Adrenal gland (tissue), 12 donors: ENCODE data around the gene AFF1. TPM values are rescaled to one million over a fixed set of nuclear protein-coding genes. Genes with fewer than 3 reads are reported as not detected.

Experiments used
- DNase-seq, 7 donors: peaks; one replicate each; pipeline ENCODE4 v3.0.0-alpha.2; 2019 to 2020
- H3K27ac ChIP-seq, 5 donors: fragments of 200-600 bp; sonication (generic) in 4 of 5; 1 replicate in 3 of 5; 2 replicates in 2 of 5; pipeline versions ENCODE4 v1.5.1 to v1.8.0; 2016 to 2020; ENCODE audit warnings: mild to moderate bottlenecking in 1 of 5
- H3K27me3 ChIP-seq: fragments of 200-600 bp; 2 replicates; pipeline ENCODE4 v1.8.0; 2021
- H3K36me3 ChIP-seq, 2 donors: fragments of 200-600 bp; replicated peaks in 1 of 2; 1 replicate in 1 of 2; 2 replicates in 1 of 2; pipeline versions ENCODE4 v1.5.1 to v1.8.0; 2018 to 2022
- H3K4me1 ChIP-seq, 2 donors: fragments of 200-600 bp; replicated peaks in 1 of 2; 1 replicate in 1 of 2; 2 replicates in 1 of 2; pipeline versions ENCODE4 v1.5.1 to v1.8.0; 2018 to 2021
- H3K4me3 ChIP-seq, 4 donors: fragments of 200-600 bp; sonication (generic) in 3 of 4; one replicate each; pipeline ENCODE4 v1.5.1; 2016 to 2018
- H3K9me3 ChIP-seq, 3 donors: fragments of 200-600 bp; sonication (generic) in 1 of 3; replicated peaks in 1 of 3; 1 replicate in 2 of 3; 2 replicates in 1 of 3; pipeline versions ENCODE4 v1.5.1 to v1.8.0; 2016 to 2021
- POLR2A ChIP-seq, 2 donors: fragments of 450-650 bp; IDR thresholded peaks; one replicate each; pipeline ENCODE4 v1.6.1; 2017; ENCODE audit warnings: antibody characterized with exemption in 2 of 2, mild to moderate bottlenecking in 2 of 2, moderate library complexity in 1 of 2
- WGBS, 4 donors: extraction: QIAGEN DNeasy Blood & Tissue Kit in 2 of 4; methylation state at CpG; one replicate each; pipeline versions ENCODE4 v1.1.5 to v1.1.7; 2013 to 2017; 5-methylcytosine and 5-hydroxymethylcytosine counted together
- intact Hi-C, 2 donors: fragments of 100-400 bp; cut with DNase I; formaldehyde crosslinking; loops; one replicate each; pipeline versions ENCODE4 v1.14.1 to v1.15.0; 2022 to 2023
- polyA plus RNA-seq, 3 donors: library from polyadenylated mRNA; stranded (reverse); fragments of 200-250 nt in 2 of 3; fragments of 350-450 nt in 1 of 3; fragmentation: Illumina TruSeq in 1 of 3; extraction: RNeasy Lipid Tissue Mini Kit (QIAGEN cat#74804) in 1 of 3; gene quantifications; one replicate each; pipeline ENCODE4 v1.2.3, GENCODE V29; 2013 to 2014
- total RNA-seq, 9 donors: library from RNA; depleted of rRNA in 4 of 9; stranded (reverse); fragments of >200 nt in 4 of 9; fragments of 120-200 nt in 1 of 9; fragmentation: NEBNext Ultra II Directional in 1 of 9; extraction: Animal tissue kit (Norgen Biotek cat#: 25700) in 1 of 9; gene quantifications; one replicate each; pipeline versions ENCODE4 v1.1.0 to v1.2.4, GENCODE V29; 2013 to 2023
- TF ChIP-seq, protein P1 (sequence below), 6 experiments: fragments of 450-650 bp in 4 of 6; fragments of 200-600 bp in 2 of 6; sonication (generic) in 1 of 6; IDR thresholded peaks; 1 replicate in 5 of 6; 2 replicates in 1 of 6; pipeline versions ENCODE4 v1.5.1 to v1.8.0; 2016 to 2021; ENCODE audit warnings: antibody characterized with exemption in 6 of 6, mild to moderate bottlenecking in 2 of 6, moderate library complexity in 1 of 6
- donor health status: healthy with polysubstance abuse.
- donor health status: Bipolar disorder and iron deficiency.
- donor health status: DM: yes; HTN: yes; CAD: no.
- donor health status: DM: no; HTN: no; CAD: no.
- donor health status: DM: no; HTN: no; CAD: no.
- donor health status: DM: yes; HTN: yes; CAD: no.

AFF1 gene
- total and polyA plus RNA-seq, 12 donors, result 9.9 to 109 (median 52.3) TPM

DNA sequence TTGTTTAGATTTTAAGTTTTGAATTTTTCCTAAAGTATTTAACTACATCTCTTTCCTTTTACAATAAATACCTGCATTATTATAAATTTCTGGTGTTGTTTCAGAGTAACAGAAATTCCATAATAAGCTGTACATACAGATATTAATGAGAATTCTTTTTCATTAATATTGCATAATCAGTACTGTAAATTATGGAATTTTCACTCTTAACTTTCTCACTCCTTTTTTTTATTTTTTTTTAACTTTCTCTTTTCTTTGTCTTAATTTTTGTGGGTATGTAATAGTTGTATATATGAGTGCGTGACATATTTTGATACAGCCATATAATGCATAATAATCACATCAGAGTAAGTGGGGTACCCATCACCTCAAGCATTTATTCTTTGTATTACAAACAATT lies 175.1 kb downstream of the AFF1 start:
- DNase-seq, result no peak
- TF ChIP-seq POLR2A (IDR thresholded peaks at IDR 0.05), result no peak
- TF ChIP-seq, protein P1, sequence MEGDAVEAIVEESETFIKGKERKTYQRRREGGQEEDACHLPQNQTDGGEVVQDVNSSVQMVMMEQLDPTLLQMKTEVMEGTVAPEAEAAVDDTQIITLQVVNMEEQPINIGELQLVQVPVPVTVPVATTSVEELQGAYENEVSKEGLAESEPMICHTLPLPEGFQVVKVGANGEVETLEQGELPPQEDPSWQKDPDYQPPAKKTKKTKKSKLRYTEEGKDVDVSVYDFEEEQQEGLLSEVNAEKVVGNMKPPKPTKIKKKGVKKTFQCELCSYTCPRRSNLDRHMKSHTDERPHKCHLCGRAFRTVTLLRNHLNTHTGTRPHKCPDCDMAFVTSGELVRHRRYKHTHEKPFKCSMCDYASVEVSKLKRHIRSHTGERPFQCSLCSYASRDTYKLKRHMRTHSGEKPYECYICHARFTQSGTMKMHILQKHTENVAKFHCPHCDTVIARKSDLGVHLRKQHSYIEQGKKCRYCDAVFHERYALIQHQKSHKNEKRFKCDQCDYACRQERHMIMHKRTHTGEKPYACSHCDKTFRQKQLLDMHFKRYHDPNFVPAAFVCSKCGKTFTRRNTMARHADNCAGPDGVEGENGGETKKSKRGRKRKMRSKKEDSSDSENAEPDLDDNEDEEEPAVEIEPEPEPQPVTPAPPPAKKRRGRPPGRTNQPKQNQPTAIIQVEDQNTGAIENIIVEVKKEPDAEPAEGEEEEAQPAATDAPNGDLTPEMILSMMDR (IDR thresholded peaks at IDR 0.05), result no peak
- intact Hi-C loops, result no loop called here
- Histone ChIP-seq H3K36me3 (peaks cover 0 to 31% of the 10 kb centered on the region in 2 donors), H3K4me3 (no peak overlapping the region), H3K4me1 (peaks cover 15 to 30% of the 10 kb centered on the region in 2 donors), H3K27me3 (no peaks in the 10 kb centered on the region), H3K27ac (no peak overlapping the region), H3K9me3 (no peaks in the 10 kb centered on the region)
- 97 to 100% (median 99%) methylated on average over 1 of the region's 1 CpG for WGBS, 4 donors

- intact Hi-C loops, result no loop called here
- 95 to 96% (median 96%) methylated on average over 4 of the region's 4 CpGs for WGBS, 4 donors
- peaks cover 0 to 52% of the 10 kb centered on the region in 2 donors for H3K36me3 ChIP-seq
- H3K4me3 ChIP-seq, result no peak overlapping the region
- no peaks in the 10 kb centered on the region for H3K9me3 ChIP-seq
- H3K27ac ChIP-seq, result peak overlapping the region in 1 of 5 donors; percentile 6
- no peaks in the 10 kb centered on the region for H3K27me3 ChIP-seq
- no peak for DNase-seq
- TF ChIP-seq, protein P1 (IDR thresholded peaks at IDR 0.05), result no peak
- peaks cover 15 to 21% of the 10 kb centered on the region in 2 donors for H3K4me1 ChIP-seq
Measured at GRCh38 chr4:87112063-87112462, 177.3 kb downstream of the AFF1 start.

DNA sequence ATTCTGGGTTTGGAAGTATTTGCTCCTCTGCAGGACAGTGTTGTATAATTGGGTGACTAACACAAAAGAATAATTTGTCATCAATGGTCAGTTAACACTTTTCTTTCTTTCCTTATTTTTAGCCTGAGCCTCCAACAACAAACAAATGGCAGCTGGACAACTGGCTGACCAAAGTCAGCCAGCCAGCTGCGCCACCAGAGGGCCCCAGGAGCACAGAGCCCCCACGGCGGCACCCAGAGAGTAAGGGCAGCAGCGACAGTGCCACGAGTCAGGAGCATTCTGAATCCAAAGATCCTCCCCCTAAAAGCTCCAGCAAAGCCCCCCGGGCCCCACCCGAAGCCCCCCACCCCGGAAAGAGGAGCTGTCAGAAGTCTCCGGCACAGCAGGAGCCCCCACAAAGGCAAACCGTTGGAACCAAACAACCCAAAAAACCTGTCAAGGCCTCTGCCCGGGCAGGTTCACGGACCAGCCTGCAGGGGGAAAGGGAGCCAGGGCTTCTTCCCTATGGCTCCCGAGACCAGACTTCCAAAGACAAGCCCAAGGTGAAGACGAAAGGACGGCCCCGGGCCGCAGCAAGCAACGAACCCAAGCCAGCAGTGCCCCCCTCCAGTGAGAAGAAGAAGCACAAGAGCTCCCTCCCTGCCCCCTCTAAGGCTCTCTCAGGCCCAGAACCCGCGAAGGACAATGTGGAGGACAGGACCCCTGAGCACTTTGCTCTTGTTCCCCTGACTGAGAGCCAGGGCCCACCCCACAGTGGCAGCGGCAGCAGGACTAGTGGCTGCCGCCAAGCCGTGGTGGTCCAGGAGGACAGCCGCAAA lies 179.6 kb downstream of the AFF1 start:
- intact Hi-C loops, result no loop called here
- DNase-seq, result no peak
- TF ChIP-seq, protein P1 (IDR thresholded peaks at IDR 0.05), result no peak
- TF ChIP-seq POLR2A (IDR thresholded peaks at IDR 0.05), result no peak
- 85 to 92% (median 90%) methylated on average over 12 to 24 of the region's 24 CpGs for WGBS, 4 donors
- Histone ChIP-seq H3K27ac (no peak overlapping the region), H3K4me3 (no peak overlapping the region), H3K4me1 (no peaks in the 10 kb centered on the region), H3K36me3 (peaks cover 0 to 53% of the 10 kb centered on the region in 2 donors), H3K27me3 (no peaks in the 10 kb centered on the region), H3K9me3 (no peaks in the 10 kb centered on the region)

- Histone ChIP-seq H3K27me3 (no peaks in the 10 kb centered on the region), H3K4me1 (peaks cover 0 to 10% of the 10 kb centered on the region in 2 donors), H3K4me3 (no peak overlapping the region), H3K9me3 (no peaks in the 10 kb centered on the region), H3K36me3 (peaks cover 0 to 54% of the 10 kb centered on the region in 2 donors), H3K27ac (no peak overlapping the region)
- DNase-seq, result no peak
- intact Hi-C loops, result no loop called here
- WGBS, 4 donors, result 85 to 92% (median 88%) methylated on average over 1 of the region's 1 CpG
- TF ChIP-seq, protein P1 (IDR thresholded peaks at IDR 0.05), result no peak
- no peak for TF ChIP-seq POLR2A (IDR thresholded peaks at IDR 0.05)
Measured at GRCh38 chr4:87116231-87116630, 181.4 kb downstream of the AFF1 start.
